GM18517 (cell line): ENCODE data around the gene TLR5.

Experiments used
- ATAC-seq: cut with Tn5 transposase; IDR thresholded peaks from one replicate; pipeline ENCODE4 v1.9.1; 2021; ENCODE audit warnings: mild to moderate bottlenecking, moderate library complexity; ENCODE audit not compliant: unreplicated experiment

Gene TLR5

DNA sequence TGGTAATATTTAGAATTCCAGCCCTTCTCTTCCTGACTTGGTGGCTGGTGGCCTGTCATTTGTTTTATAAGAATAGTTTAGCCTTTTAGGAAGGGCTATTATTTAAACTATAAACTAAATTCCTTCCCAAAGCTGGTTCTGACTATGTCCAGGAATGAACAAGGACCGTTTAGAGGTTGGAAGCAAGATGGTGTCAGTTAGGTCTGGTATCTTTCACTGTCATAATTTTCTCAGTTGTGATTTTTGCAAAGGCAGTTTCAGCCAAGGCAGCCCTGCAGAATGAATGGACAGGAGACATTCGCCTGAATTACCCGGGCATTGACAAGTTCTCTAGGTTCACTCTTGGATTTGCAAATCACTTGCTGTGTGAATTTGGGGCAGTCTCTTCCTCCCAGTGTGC is 67.2 kb downstream of the TLR5 start:
- no peak for ATAC-seq

DNA sequence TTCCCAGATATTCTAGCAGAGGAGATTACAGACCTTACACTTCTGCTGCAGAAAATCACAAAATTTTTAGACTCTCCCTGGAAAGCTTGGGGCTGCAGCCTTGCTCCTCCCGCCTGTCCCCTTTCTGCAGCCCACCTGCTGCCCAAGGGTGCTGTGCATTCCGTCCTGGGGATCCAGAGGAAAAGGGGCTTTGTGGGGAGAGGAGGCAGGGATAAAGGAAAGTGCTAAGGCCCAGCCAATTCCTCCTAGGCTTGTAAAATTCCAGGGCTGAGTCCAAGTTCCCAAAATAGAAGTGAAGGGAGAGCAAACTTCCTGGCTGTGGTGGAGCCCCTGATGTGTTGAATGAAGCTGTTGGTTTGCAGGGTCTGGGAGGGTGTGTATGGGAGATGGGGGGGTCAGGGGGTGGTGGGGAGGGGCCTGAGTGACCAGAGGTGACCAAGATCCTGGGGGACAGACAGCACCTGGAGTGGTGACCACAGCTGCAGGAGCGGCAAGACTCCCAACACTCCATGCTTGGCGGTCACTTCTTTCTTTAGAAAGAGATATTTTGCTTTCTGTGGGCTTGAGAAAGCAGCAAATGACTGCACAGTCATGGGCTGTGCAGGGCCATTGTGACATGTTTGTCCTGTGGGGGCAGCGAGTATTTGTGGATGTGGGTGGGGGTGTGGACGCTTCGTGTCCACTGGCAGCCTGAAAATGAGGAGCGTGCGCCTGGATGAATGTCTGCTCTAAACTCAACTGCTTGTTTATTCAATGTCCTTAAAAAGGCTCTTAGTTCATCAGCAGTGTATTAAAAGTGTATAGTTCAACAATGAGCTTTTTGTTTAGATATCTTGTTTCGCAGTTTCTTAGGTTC is 68.4 kb downstream of the TLR5 start:
- no peak for ATAC-seq

DNA sequence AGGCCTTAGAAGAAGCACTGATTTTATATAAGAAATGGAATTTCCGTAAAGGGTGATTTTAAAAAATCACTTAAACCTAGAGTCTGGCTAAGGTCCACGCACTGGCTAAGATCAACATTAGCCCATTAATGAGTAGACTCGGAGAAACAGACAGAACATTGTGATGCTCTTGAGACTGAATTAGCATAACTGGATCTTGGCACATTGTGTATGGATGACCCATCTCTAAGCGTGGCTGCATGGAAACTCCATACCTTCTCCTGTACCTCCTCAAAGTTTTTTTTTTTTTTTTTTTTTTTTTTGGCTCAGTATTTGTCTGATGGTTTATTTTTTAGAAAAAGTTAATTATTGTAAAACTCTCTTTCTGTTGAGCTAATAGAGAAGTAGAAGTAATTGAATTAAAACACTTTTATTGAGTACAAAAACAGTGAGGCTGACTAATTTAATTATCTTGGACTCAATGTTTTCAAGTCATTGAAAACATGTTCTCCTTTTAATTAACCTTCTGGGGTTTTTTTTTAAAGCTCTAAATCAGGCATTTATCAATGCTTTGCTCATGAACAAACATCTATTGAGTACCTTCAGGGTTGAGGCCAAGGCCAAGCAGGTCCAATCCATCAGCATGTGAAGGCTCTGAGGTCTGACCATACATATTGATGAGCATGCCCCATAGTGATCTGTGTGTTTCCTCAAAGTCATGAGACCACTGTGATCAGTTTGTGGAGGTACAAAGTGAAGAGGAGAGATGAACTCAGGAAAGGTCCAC is 74.0 kb downstream of the TLR5 start:
- no peak for ATAC-seq

- ATAC-seq: no peak
These were observed 75.1 kb downstream of the TLR5 start for GRCh38 chr1:223067914-223068313.

- no peak for ATAC-seq
These were observed 76.6 kb downstream of the TLR5 start for GRCh38 chr1:223066415-223066814.

GRCh38 chr1:223062177-223062576 is 80.9 kb downstream of the TLR5 start:
- no peak for ATAC-seq

DNA sequence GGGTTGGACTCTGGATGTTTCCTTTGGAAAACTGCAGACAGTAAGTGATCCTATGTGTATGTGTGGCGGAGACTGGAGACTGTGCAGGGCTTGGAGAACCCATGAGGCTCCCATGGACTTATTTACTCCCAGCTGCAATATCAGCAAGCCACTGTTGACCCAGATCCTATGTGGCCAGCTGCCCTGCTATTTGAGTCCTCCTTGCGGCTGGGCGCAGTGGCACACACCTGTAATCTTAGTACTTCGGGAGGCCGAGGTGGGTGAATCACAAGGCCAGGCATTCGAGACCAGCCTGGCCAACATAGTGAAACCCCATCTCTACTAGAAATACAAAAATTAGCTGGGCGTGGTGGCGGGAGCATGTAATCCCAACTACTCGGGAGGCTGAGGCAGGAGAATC is 83.5 kb downstream of the TLR5 start:
- no peak for ATAC-seq
